GM12878 (cell line): ENCODE data around the gene ARRDC5.

ENCODE experiments used
- MTA3 ChIP-seq: IDR thresholded peaks from 2 replicates; pipeline ENCODE4 v1.6.1; 2012; ENCODE audit warnings: low read length, inconsistent platforms, borderline replicate concordance
- TF ChIP-seq, protein P1 (sequence below), 3 experiments: IDR thresholded peaks in 2 of 3; conservative IDR thresholded peaks in 1 of 3; 2 replicates each; pipeline ENCODE4 v1.5.1; 2011; ENCODE audit warnings: low read depth in 3 of 3, low read length in 3 of 3, mild to moderate bottlenecking in 3 of 3, control low read depth in 2 of 3, moderate library complexity in 2 of 3, inconsistent platforms in 1 of 3, mixed read lengths in 1 of 3; ENCODE audit not compliant: control insufficient read depth in 2 of 3, insufficient read depth in 1 of 3; ENCODE audit errors: extremely low read depth in 1 of 3

DNA sequence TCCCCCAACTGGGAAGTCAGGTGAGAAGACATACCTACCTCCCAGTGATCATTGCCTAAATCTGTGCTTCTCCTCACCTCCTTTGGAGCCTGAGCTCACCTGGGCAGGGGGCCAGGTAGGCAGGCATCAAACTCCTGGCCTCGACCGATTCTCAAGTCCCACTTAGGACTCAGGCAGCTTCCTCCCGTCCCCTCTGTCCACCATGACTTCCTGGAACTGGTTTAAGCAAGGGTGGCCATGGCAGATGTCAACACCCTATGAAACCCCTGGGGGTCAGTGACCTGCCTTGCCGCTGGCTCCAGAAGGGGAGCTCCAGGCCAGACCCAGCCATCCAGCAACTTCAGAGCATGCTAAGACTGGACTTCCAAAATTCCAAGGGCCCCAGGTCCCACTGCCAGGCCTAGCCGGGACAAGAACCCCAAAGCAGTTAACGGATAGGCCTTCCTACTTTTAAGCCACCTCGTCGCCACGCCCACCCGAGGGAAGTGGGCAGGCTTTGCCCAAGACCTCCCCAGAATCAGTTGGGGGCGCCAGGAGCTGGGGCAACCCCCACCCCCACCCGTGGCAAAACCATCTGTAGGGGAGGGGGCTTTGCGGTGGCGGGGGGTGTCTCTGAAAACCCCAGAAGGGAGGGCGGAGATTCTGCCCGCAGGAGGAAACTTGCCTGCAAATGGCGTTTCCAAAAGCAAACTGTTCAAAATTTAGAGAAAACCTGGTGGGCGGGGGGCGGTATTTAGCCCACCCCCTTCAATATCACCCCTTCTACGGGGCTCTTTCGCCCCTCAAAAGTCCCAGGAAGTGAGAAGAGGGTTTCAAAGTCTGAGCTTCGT is 35.9 kb downstream of the ARRDC5 start:
- TF ChIP-seq MTA3 = no peak
- TF ChIP-seq, protein P1, sequence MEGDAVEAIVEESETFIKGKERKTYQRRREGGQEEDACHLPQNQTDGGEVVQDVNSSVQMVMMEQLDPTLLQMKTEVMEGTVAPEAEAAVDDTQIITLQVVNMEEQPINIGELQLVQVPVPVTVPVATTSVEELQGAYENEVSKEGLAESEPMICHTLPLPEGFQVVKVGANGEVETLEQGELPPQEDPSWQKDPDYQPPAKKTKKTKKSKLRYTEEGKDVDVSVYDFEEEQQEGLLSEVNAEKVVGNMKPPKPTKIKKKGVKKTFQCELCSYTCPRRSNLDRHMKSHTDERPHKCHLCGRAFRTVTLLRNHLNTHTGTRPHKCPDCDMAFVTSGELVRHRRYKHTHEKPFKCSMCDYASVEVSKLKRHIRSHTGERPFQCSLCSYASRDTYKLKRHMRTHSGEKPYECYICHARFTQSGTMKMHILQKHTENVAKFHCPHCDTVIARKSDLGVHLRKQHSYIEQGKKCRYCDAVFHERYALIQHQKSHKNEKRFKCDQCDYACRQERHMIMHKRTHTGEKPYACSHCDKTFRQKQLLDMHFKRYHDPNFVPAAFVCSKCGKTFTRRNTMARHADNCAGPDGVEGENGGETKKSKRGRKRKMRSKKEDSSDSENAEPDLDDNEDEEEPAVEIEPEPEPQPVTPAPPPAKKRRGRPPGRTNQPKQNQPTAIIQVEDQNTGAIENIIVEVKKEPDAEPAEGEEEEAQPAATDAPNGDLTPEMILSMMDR (IDR thresholded peaks at IDR 0.05 in 2 of 3, conservative IDR thresholded peaks at IDR 0.05 in 1 of 3; ENCODE audit: control insufficient read depth in 2 of 3, extremely low read depth in 1 of 3, insufficient read depth in 1 of 3, low read depth in 3 of 3, low read length in 3 of 3) = peak in 2 of 3 experiments; percentile 4 to 11; a peak in 1 of 6 replicates
